CD4-positive, alpha-beta T cell treated with Interferon gamma for 1 hour (primary cell): ENCODE results near the gene DIAPH2.

Source experiments
- DNase-seq: peaks from one replicate; pipeline ENCODE4 v3.0.0-alpha.2; 2020

DIAPH2 gene

GRCh38 chrX:97210501-97210900 lies 525.9 kb downstream of the DIAPH2 start:
- DNase-seq, result no peak

GRCh38 chrX:97211070-97211469 lies 526.4 kb downstream of the DIAPH2 start:
- DNase-seq, result no peak

- no peak for DNase-seq
Observed at GRCh38 chrX:97215186-97215585, 530.5 kb downstream of the DIAPH2 start.

- no peak for DNase-seq
Observed at GRCh38 chrX:97224148-97224547, 539.5 kb downstream of the DIAPH2 start.

- DNase-seq, result no peak
Observed at GRCh38 chrX:97229318-97229717, 544.7 kb downstream of the DIAPH2 start.

- DNase-seq, result no peak
Observed at GRCh38 chrX:97230948-97231347, 546.3 kb downstream of the DIAPH2 start.

GRCh38 chrX:97234471-97235081 lies 549.9 kb downstream of the DIAPH2 start:
- DNase-seq, result no peak

GRCh38 chrX:97238632-97239031 lies 554.0 kb downstream of the DIAPH2 start:
- DNase-seq, result no peak

GRCh38 chrX:97252111-97252510 lies 567.5 kb downstream of the DIAPH2 start:
- DNase-seq, result no peak

GRCh38 chrX:97260679-97261078 lies 576.0 kb downstream of the DIAPH2 start:
- DNase-seq, result no peak

- DNase-seq, result no peak
Observed at GRCh38 chrX:97266406-97267121, 581.9 kb downstream of the DIAPH2 start.

- DNase-seq, result no peak
Observed at GRCh38 chrX:97267396-97268181, 582.9 kb downstream of the DIAPH2 start.

GRCh38 chrX:97268182-97268680 lies 583.6 kb downstream of the DIAPH2 start:
- no peak for DNase-seq

GRCh38 chrX:97284531-97284930 lies 599.9 kb downstream of the DIAPH2 start:
- no peak for DNase-seq

GRCh38 chrX:97290199-97290598 lies 605.6 kb downstream of the DIAPH2 start:
- no peak for DNase-seq

- DNase-seq, result no peak
Observed at GRCh38 chrX:97294041-97294440, 609.4 kb downstream of the DIAPH2 start.

GRCh38 chrX:97295954-97296353 lies 611.3 kb downstream of the DIAPH2 start:
- no peak for DNase-seq

- no peak for DNase-seq
Observed at GRCh38 chrX:97306771-97307470, 622.3 kb downstream of the DIAPH2 start.

GRCh38 chrX:97308171-97308570 lies 623.5 kb downstream of the DIAPH2 start:
- no peak for DNase-seq

- no peak for DNase-seq
Observed at GRCh38 chrX:97309487-97310116, 625.0 kb downstream of the DIAPH2 start.

- DNase-seq, result no peak
Observed at GRCh38 chrX:97310373-97310772, 625.7 kb downstream of the DIAPH2 start.

GRCh38 chrX:97311066-97311778 lies 626.6 kb downstream of the DIAPH2 start:
- no peak for DNase-seq
